Kasumi-1 (cell line): Measurements from ENCODE around the gene CRYZ.
A peak's percentile ranks its signal among the peaks of the same experiment; 100 is the strongest.

Experiments
- DNase-seq, 2 experiments: peaks; one replicate each; lab custom pipeline; 2025; lab: John Stamatoyannopoulos, UW

Gene CRYZ

DNA sequence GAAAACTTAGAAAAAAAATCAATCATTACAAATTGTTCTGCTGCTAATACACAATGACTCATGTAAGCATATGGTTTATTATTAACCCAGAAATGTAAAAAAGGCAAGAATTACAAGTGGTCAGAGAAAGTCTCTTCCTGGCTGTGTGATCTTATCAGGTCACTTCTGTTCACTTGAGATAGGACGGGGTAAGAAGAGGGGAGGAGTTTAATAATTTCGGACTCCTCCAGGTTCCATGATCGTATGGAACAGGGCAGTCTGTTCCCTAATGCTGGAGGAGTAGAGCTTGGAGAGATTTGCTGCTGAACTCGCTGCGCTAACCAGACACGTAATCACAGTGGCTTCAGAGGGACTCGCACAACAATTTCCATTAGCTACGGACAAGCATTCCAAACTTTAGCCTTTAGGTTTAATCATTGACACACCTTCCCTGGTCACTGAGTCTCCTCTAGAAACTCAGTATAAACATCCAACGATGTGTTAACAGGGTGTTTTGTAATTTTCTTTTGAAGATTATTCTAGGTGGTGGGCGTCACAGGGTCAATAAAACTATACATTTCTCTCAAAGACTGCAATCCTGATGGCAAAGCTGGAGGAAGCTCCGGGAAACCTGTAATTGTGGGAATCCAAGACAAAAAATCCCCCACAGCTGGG lies 1.3 kb downstream of the CRYZ start:
- DNase-seq, result no peak

DNA sequence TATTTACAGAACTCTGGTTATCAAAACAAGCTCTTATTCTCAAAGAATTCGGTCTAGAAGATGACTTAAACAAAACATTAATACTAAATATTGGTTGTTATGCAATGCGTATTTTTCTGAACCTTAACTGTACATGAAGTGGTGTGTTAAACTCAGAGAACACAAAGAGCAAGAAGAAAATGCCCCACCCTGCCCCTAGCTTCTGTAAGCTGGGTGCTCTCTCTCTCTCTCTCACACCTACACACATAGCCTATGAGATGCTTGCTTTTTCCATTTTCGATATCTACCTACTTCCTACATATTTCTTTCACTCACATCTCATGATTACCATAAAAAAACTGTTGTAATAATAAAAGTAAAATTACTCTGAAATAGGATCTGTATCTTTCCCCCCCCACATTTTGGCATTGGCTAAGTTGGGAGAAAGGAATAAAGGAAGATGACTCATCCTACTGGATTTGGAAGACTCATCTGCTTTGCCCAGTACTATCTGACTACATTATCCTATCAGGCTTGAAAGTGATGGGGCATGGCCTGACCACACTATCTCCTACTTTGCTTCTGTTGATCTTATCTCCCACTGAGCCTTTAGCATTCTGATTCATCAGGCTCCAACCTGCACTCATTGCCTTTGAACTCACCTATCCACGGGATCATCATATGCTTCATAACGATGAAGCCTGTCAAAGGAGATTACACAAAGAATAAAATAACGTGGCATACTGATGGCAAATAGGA lies 2.9 kb downstream of the CRYZ start:
- no peak for DNase-seq

DNA sequence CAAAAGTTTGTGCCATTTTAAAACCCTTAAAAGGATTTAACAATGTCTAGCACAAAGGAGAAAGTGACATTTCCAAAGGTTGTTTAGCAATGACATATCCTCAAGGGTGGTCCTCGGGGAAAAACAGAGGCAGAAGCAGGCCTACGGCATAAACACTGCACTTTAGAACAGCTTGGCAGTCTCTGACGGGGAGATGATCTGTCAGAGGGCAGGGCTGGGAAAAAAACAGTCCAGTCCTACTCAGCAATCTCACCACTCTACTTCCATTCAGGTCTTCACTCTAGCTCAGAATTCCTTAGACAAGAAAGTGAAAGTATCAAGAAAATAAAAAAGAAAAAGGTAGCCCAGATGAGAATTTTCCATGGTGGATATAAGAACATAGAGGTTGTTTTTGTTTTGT lies 4.1 kb downstream of the CRYZ start:
- DNase-seq, result no peak

DNA sequence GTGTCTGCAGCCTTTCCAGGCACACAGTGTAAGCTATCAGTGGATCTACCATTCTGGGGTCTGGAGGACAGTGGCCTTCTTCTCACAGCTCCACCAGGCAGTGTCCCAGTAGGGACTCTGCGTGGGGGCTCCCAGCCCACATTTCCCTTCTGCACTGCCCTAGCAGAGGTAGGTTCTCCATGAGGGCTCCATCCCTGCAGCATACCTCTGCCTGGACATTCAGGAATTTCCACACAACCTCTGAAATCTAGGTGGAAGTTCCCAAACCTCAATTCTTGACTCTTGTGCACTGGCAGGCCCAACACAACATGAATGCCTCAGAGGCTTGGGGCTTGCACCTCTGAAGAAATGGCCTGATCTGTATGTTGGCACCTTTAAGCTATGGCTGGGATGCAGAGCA lies 6.8 kb downstream of the CRYZ start:
- no peak for DNase-seq

DNA sequence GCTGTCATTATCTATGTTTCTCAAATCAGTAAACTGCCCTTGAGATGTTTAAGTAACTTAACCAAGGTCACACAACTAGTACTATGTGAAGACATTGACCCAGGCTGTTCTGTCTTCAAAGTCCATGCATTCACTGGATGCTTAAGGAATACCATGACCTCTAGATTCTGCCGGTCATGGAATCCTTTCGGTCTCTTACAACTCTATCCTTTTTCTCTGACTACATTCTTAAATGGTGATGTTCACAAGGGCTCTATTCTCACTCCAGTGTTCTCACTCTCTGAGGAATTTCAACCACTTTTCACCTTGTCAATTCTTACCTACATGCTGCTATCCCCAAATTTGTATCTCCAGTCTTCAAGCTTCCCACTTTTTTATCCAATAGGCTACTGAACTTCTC lies 15.2 kb downstream of the CRYZ start:
- DNase-seq, result no peak

DNA sequence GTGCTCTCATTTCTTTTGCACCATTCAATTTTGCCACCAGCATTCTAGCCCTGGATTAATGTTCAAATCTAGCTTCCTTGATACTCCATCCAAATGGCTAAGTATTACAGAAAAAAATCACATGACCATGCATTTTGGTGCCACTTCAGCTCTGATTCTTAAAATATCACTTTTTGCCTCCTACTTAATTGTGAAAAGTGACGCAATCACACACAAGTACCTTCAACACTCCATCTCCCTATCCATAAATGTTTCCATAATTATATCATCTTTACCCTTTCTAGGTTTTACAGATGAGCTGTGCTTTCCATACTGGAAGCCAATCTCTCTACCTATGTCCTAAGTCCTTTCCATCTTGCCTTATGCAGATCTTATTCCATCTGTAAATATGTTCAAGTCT lies 16.0 kb downstream of the CRYZ start:
- DNase-seq, result no peak

DNA sequence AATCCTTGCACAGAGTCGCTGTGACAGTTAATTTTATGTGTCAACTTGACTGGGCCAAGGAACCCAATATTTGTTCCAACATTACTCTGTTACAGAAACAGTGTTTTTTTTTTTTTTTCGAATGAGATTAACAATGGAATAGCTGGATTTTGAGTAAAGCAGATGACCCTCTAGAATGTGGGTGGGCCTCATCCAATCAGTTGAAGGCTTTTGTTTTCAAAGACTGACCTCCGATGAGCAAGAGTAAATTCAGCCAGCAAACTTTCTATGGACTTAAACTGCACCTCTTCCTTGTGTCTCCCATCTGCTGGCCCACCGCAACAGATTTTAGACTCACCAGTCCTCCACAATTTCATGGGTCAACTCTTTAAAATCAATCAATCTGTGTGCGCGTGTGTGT lies 17.0 kb downstream of the CRYZ start:
- no peak for DNase-seq

DNA sequence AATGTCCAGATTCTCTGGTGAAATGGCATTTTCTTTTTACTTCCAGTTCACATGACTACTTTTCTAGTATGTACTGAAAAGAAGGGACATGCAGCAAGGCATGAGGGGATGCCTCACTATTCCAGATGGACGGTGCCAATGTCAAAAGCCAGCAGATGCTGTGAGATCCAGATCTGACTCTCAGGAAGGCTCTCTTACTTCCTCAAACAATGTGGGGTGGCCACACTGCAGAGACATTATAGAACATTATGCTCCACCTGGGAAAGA lies 17.7 kb downstream of the CRYZ start:
- DNase-seq, result no peak

DNA sequence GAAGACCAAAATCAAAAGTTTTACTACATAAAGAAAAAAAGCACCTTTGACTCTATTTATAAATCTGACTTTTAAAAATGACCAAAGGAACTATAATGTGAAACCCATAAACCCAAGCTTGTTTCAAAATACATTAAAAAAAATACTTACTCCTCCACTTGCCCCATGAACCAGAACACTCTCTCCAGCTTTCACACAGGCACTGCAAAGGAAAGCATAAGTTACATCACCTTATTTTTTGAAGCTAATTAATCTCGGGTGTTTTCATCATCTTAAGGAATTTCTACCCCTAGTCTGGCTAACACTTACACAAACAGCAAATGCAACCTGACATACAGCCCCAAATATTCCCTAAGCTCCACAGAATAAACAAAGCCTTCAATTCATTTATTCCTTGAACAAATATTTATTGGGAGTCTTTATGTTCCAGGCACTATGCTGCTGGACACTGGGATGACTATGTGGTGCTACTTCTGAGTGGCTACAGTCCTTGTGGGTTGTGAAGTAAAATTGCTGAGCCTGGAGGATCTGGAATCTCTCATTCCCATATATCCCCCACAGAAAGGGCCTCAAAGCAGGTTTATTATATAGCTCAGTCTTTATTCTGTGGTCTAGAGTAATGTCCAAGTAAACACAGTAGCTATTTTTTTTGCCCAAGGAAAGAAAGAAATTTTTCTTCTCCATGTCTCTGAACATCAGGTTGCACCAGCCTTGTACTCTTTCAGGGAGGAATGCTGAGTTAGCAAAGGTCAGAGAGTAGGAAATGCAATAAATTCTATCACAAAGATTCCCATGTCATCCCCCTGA lies 18.2 kb downstream of the CRYZ start:
- DNase-seq, result no peak

DNA sequence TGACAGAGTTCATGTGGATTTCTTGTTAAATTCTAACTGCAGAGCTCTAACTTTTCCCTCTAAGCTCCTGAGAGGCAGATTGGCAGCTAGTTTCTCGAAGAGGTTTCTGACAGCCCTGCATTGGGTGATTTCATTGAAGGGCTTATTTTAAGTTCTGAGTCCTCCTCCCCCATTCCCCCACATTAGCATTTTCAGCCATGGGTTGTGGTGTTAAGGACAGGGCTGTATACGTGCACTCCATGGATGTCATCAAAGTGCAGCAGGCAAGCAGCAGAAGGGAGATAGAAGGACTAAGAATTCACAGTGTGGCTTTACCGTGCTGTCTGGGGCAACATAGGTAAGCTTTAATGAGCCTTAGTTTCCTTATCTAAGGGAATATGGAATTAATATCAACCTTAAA lies 19.0 kb downstream of the CRYZ start:
- no peak for DNase-seq

DNA sequence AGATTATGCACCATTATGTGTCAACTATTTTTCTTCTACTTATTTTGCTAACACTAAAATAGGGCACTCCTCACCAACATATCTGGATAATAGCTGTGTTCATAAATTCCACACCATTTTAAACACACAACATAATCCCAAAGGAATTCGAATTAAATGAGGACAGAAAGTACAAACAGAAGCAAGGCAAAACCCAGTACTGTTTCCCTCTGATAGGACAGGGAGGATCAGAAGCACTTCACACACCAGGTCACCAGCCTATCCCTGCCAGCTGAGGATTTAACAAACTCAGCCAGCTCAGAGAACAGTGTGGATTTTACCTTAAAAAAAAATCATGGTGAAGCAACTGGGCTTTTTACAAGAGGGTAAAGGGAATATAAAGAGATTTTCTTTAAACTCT lies 20.0 kb downstream of the CRYZ start:
- DNase-seq, result no peak

DNA sequence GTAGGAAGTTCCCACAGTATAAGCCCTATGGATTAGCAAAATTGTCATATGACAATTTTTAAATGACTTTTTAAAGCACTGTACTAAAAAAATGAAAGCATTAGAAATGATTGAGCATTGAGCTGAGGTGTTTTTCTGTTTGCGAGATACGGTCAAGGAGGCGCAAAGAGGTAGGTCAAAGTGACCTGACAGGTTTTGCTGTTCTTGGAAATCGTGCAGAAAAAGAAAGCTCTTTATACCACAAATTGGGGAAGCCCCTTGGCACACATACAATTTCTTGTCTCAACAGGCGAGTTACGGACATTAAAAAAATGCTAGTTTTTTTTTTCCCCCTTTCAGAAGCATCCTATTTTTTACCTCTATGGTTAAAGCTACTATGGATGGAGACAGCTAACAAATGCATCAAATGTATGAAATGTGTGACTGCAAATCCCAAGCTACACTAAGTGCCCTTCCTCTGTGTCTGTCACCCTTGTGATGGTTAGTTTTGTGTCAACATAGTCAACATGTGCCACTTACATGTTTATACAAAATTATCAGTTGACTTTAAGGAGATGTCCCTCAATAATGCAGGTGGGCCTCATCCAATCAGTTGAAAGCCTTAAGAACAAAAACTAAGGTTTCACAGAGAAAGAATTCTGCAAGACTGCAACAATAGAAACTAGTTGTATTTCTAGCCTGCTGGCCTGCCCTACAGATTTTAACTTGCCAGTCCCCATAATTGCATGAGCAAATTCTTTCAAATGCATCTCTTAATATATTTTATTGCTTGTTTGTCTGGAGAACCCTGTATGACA lies 29.3 kb downstream of the CRYZ start:
- no peak for DNase-seq

DNA sequence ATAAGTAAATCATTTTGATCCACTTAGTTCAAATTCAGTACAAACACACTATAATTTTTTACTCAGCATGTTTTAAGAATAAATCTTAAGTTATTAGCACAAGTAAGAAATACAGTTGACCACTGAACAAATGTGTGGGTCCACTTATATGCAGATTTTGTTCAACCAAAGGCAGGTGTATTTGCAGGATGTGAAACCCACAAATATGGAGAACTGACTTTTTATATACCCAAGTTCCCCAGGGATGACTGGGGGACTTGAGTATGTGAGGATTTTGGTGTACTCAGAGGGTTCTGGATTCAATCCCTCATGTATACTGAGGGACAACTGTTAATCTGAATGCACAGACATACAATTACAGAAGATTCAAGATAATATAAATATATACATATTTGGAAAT lies 33.5 kb downstream of the CRYZ start:
- no peak for DNase-seq

DNA sequence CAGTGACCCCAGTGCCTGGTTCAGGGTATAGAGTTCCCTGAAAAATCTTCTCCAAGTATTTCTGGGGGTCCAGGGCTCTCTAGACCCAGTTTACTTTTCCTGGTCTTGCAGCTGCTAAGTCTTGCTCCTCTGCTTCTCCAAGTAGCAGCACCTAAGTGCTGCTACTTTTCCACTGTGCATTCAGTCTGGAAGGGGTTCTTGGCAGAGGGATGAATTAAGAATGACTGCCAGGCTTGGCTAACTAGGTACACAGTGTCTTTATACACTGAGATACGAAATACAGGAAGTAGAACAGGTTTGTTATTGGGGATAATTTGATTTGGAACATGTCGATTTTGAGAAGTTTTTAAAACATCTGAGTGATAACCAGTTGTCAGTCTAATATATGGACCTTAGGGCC lies 35.0 kb downstream of the CRYZ start:
- DNase-seq, result no peak

DNA sequence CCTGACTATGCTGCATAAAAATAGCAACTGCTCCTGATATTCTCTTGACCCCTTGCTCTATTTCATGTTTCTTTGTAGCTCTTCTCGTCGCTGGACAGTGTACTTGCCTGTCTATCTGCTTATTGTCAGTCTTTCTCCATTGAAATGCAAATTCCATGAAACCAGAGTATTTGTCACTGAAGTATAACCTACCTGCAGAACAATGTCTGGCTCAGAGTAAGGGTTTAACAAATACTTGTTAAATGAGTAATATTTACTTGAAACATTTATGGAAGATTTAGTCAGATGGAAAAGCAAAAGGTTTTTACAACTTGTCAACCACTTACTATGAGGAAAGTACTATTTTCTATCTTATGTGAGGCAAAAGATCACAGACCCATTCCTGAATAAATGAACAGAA lies 39.4 kb downstream of the CRYZ start:
- DNase-seq, result no peak

DNA sequence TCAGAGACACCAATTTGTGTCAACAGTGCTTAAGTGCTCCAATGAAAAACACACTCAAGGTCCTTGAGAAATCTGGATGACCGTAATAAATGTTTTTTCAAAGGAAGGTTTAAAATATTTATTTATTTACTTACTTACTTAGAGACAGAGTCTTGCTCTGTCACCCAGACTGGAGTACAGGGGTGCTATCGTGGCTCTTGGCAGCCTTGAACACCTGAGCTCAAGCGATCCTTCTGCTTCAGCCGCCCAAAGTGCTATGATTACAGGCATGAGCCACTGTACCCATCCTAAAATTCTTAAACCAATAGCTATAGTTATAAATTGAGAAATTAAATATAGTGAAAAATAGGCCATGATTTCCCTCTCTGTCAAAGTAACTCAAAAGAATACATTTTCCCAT lies 41.9 kb downstream of the CRYZ start:
- DNase-seq, result no peak

DNA sequence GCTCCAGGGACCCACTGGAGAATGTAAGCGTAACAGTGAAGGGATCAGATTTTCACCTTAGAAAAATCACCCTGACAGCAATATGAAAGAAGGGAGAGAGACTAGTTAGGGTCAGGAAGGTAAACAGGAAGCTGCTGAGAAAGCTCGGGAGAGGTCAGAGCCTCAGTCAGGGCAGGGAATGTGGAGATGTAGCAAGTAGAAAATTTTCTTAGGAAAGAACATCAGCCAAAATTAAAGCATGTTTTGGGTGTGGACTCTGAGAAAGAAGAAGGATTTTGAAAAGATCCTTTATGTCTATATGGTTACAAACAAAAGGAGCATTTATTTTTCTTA lies 42.5 kb downstream of the CRYZ start:
- no peak for DNase-seq

DNA sequence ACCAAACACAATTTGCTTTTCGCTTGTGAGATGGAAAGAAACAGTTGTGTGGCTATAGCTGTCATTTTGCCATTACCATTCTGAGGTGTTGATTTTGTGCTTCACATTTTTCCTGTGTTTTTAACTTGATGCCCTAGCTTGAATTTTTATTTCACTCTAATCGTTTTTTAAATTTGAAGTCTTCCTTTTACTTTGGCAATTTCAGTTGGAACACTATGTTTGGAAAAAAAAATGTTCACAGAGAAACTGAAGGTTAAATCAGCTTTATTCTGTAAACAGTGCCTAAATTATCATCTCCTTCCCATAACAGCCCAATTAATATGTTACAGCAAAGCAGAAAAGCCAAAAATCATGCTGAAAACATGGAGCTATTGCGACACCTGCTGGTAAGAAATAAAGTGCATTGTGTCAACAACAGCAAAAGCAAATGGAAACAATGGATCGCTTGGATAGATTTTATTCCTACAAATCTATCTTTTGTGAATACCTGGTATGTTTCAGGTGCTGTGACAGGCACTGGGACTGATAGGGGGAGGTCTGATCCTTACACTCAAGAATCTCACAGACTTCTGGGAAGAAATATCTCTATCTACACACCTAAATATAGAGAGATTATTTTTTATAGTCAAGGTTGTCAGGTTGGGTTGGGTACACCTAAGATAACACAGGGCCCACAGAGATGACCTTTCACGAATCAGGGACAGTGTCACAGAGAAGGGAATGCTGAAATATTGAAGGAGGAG lies 43.1 kb downstream of the CRYZ start:
- DNase-seq, result peak; percentile 49 to 68

DNA sequence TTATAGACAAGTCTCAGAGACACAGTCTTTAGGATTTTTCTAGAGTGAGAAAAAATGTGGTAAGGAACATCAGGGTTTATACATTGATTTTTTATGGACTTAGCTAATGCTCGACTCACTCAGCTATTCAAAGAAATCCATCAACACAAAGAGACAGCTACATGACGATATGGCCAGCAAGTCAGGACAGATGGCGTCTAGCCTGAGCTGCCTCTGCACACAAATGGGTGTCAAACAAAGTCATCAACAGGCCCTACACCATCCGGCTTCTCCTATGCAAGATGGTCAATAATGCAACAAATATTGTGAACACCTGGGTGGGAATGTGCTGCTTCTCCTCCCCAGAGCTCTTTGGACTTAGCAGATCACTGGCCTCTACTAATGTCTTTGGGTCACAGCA lies 45.9 kb downstream of the CRYZ start:
- no peak for DNase-seq

DNA sequence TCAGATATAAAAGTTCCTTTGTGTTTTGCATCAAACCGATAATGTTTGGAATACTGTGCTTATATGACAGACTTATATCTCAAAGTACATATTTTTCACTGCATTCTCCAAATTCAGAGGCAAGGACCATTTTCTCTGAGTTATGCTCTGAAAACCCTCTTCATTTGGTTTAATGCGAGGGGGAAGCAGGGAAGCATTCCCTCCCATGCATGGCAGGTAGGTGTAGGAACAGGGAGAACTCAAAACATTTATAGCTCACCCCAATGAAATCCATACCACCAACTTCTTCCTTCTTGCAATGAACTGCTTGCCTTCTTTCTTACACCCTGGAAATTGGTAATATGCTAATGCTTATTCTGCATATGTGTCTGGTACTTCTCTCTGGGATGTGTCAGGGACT lies 48.5 kb downstream of the CRYZ start:
- no peak for DNase-seq

DNA sequence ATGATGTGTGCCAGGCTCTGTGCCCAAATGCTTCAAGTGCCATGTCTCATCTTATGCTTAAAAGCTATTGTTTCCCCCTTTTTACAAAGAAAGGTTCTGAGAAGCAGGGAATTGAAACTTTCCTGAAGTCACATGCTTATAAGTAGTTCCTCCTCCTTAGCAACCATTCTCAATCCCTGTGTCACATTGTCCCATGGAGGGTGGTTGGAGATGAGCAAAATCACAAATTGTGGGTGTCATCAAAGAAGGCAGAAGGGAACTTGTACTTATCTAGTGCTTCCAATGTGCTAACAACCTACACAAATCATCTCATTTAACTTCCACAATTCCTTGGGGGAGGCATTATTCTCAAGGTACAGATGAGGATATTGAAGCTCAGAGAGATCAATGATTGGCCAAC lies 49.2 kb downstream of the CRYZ start:
- DNase-seq, result no peak

DNA sequence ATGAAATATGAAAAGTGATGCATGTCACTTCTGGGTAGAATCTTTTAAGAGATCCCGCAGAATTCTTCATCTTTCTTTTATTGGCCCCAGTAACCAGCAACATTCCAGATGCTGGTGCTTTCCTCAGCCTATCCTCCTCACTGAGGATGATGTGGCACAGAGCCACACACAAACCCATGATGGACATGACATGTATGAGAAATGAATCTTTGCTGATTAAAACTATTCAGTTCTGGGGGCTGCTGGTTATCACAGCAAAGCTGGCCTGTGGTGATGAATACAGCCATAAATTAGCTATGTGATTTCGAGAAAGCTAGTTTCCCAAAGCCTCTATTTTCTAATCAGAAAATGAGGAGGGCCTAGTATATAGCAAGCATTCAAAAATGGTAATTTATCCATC lies 51.0 kb downstream of the CRYZ start:
- no peak for DNase-seq
